COLO668 (cell line): Measurements from ENCODE around the gene KCNQ4.
A peak's percentile ranks its signal among the peaks of the same experiment; 100 is the strongest.

Source experiments
- DNase-seq: peaks from one replicate; lab custom pipeline; 2025; ENCODE audit not compliant: unreplicated experiment; lab: John Stamatoyannopoulos, UW

Gene KCNQ4

GRCh38 chr1:40776236-40777072 is 7.1 kb upstream of the KCNQ4 start:
- no peak for DNase-seq

DNA sequence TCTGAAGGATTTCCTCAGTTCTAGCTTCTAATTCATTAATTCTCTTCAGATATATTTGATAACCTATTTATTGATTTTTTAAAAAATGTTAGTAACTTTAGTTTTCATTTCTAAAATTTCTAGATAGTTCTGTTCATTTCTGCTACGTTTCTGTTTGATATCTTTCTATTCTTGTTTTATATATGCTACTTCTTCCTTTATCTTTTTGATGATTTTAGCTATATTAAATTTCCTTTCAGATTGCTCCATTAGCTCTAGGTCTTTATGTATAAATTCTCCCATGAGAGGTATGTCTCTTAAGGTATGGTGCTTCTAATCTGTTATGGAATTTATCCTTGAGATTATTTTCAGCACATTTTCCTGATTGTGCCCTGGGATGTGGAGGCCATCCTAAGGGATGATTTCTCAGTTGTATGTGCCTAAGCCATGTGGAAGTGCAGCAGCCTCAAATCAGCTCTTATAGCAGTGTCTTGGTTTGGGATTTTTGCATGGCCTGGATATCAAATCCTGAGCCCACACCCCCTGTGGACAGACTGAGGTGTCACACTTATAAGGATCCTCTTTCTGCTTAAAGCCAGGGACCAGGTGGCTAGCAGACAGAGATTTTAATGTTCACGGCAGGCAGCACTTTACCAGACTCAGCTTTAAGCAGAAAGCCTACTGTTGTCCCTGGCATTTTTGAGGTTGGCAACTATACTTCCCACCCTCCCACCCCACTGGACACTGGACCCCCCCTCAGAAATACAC is 6.2 kb upstream of the KCNQ4 start:
- DNase-seq, result no peak

DNA sequence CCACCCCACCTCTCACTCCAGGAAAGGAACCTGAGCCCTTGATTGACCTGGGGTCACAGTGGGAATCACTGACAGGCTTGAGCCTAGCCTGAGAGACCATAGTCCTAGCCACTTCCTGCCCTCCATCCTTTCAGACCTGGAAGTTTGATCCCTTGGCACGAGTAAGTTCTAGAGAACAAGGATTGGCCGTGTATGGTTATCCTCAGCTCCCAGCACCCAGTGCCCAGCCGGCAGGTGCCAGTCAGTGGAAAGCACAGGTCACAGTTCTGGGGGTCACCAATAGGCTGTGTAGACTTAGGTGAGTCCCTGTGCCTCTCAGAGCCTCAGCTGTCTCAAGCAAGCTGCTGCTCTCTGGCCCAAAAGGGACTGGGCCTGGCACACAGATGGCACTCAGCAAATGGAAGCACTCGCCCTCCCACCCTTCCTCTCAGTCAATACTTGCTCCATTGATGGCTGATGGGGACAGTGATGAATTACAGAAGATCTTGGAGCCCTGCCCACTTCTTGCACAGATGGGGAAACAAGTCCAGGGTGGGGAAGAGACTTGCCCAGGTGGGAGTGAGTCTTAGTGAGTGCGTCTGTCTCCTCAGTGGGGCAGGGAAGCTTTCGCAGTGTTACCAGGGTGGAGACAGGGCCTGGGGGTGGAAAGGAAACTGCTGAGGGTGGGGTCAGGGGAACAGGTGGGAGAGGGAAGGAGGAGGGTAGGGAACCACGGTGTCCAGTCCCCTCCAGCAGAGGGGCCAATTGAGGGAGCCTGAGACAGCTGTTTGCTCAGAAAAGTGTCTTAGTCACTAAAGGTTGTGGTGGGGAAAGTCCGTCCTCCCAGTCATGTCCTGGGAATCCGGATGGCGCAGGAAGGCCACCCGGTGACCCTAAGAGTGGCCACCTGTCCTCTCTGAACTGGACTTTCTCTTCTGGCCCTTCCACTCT is 2.6 kb upstream of the KCNQ4 start:
- DNase-seq, result no peak

GRCh38 chr1:40781608-40781971 is 2.0 kb upstream of the KCNQ4 start:
- no peak for DNase-seq

GRCh38 chr1:40782371-40782956 is 1.1 kb upstream of the KCNQ4 start:
- DNase-seq, result peak; percentile 28

GRCh38 chr1:40784141-40784770 is 669 bp downstream of the KCNQ4 start:
- peak; percentile 43 for DNase-seq

GRCh38 chr1:40784771-40785151 is 1.2 kb downstream of the KCNQ4 start:
- no peak for DNase-seq

DNA sequence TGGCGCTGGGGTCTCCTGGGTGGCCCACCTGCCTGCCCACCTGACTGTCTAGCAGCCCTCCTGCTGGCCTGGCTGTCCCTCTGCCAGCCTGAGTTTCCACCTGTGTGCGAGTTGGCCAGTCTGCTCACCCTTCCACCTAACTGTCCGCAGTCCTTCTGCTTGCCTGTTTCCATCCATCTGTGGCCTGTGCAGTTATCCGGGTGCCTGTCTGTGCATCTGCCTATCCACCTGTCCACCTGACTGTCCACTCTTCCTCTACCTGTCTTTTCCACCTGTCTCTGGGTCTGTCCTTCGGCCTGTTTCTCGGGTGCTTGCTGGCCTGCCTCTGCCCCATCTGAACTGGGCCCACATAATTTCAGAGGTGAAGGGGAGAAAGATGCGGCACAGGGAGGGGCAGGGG is 1.9 kb downstream of the KCNQ4 start:
- no peak for DNase-seq

GRCh38 chr1:40786171-40786994 is 2.8 kb downstream of the KCNQ4 start:
- DNase-seq, result no peak

DNA sequence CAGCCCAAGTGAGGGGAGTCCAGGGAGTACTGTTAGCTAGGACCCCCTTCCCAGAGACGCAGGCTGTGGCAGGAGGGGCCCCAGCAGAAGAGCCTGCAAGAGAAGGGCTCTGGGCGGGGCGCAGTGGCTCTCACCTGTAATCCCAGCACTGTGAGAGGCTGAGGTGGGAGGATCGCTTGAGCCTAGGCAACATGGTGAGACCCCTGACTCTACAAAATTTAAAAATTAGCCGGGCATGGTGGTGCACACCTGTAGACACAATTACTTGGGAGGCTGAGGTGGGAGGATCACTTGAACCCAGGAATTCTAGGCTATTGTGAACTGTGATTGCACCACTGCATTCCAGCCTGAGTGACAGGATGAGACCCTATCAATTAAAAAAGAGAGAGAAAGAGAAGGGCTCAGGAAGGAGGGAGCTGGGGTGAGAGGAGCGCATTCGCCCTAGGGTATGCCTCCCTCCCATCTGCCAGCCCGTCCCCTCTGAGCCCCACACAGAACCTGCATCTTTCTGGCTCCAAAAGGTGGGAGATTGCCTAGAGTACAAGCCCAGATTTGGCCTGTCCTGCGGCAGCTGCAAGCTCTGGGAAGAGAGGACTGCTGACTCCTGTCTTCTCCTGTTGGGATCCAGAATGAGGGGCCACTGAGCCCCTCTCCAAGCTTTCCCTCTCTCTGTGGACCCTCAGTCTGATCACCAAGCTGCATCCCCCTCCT is 3.6 kb downstream of the KCNQ4 start:
- DNase-seq, result no peak

GRCh38 chr1:40787737-40788560 is 4.4 kb downstream of the KCNQ4 start:
- DNase-seq, result no peak

DNA sequence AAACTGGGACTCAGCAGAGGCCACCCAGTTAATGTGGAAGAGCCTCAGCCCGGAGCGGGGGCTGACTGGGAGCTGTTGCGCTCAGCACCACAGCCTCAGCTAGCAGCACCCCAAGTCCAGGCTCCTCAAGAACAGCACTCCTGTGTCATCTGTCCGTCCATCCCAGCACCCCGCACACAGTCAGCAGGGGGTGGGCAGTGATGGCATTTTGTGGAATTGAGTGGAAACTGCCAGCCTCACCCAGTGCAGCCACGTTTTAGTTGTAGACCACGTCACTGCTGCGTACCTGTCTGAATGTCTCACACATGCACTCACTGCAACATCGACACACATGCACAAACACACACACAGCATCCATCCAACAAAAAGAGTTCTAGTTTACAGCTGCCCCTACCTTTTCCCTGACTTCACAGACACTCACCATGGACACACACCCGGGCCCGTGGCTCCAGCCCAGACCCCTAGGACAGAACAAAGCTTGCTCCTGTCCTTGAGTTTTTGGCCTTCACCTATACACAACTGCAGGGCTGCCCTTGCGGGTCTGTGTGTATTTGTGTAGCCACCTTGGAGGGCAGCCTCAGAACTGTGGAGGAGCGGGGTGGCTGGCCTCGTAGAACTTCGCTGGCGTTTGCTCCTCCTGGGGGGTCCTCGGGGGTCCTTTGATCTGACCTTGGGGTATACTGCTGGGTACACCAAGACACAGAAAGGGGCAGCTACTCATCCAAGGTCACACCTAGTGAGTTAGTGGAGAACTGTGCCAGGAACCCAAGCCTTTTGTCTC is 5.2 kb downstream of the KCNQ4 start:
- DNase-seq, result no peak

- no peak for DNase-seq
Observed at GRCh38 chr1:40789342-40789598, 5.7 kb downstream of the KCNQ4 start.

- DNase-seq, result no peak
Observed at GRCh38 chr1:40789661-40790430, 6.3 kb downstream of the KCNQ4 start.

DNA sequence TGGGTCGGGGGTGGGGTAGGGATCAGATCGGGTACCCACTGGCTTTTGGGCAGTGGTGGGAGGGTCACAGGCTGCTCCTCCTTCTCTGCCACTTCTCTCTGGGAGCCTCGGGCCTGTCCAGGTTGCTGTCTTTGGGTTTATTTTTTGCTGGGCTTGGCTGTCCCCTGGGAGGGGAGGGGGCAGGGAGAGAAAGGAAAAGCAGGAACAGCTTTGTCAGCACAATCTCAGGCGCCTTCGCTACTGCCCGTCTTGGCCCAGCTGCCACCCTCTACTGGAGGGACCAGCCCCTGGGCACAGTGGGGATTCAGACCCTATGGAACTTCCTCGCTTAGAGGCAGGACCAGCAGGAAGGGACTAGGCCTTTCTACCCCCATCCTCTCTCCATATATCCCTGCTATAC is 8.4 kb downstream of the KCNQ4 start:
- DNase-seq, result no peak

DNA sequence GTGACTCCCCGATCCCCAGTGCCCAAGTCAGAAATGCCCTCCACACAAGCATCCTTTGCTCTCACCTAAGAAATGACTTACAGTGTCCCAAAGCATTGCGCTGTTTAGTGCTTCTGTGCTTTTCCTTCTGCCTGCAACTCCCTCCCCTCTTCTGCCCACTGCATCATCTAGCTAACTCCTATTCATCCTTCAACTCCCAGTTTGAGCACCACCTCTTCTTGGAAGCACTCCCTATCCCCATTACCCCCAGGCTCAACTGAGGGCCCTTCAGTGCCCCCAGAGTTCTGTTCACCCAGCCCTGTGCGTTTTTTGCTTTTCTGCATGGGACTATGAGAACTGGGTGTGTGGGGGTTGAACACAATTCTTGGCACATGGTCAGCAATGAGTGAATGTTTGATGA is 10.0 kb downstream of the KCNQ4 start:
- DNase-seq, result no peak

DNA sequence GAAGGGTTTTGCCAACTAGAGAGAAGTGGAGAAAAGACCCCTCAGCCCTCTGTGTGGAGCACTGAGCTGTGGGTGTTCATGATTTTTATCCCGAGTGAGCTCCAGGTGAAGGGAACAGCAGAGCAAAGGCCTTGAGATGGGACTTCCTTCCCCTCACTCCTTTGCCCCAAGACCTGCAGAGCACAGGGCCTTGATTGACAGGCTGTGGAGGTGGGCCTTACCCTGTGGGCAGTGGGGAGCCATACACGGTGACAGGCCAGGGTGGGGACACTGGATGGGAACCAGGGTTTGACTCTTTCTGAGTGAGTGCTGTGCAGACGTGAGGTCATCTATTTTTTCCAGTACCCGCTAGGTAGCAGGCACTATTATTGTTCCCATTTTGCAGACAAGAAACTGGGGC is 10.5 kb downstream of the KCNQ4 start:
- DNase-seq, result no peak
